GM12878 (cell line): Measurements from ENCODE around the gene MEI1. TPM values are rescaled to one million over a fixed set of nuclear protein-coding genes. Genes with fewer than 3 reads are reported as not detected.

ENCODE experiments used
- ATAC-seq: fragments of 200-7000 bp; cut with Tn5 transposase; 3 replicates; pipeline ENCODE4 v1.9.1; 2020; ENCODE audit warnings: mild to moderate bottlenecking, moderate library complexity
- BruUV-seq: library from RNA; stranded (reverse); fragments of 400-500 nt; replicated peaks from 2 replicates; lab custom pipeline; 2021; lab: Mats Ljungman, UMichigan
- CTCF ChIA-PET: fragments of 300-600 bp; sonication (Branson Sonifier 250); formaldehyde crosslinking; extraction: SDS; loops from one replicate; lab custom pipeline; 2021; ENCODE audit warnings: inconsistent platforms; lab: Yijun Ruan, JAX
- POLR2A ChIA-PET: fragments of 350-600 bp; formaldehyde crosslinking; extraction: SDS; loops from one replicate; lab custom pipeline; 2021; ENCODE audit warnings: inconsistent platforms; lab: Charles Lee
- RAD21 ChIA-PET: fragments of 300-600 bp; sonication (Branson Sonifier 250); formaldehyde crosslinking; loops from one replicate; lab custom pipeline; 2023; ENCODE audit warnings: antibody characterized with exemption; ENCODE audit not compliant: unreplicated experiment; lab: Charles Lee
- SMC1A ChIA-PET: fragments of 300-600 bp; sonication (Branson Sonifier 250); formaldehyde crosslinking; loops from one replicate; lab custom pipeline; 2023; ENCODE audit not compliant: unreplicated experiment, uncharacterized antibody; lab: Charles Lee
- DNase-seq: peaks from one replicate; pipeline ENCODE4 v3.0.0-alpha.2; 2011; ENCODE audit warnings: low read depth, low spot score
- FAIRE-seq: peaks from 3 replicates; lab custom pipeline; 2011; peaks lifted over from hg19 to GRCh38; lab: Jason Lieb, UNC
- H2AFZ ChIP-seq: 2 replicates; pipeline ENCODE4 v1.6.0; 2011; ENCODE audit warnings: low read depth, low read length, control low read depth; ENCODE audit not compliant: control insufficient read depth
- H3K27ac ChIP-seq: 2 replicates; pipeline ENCODE4 v1.5.1; 2011; ENCODE audit warnings: control low read depth; ENCODE audit not compliant: control insufficient read depth, insufficient read depth
- H3K27me3 ChIP-seq, 2 experiments: replicated peaks in 1 of 2; 2 replicates each; pipeline versions ENCODE4 v1.6.0 to v1.6.1; 2011; ENCODE audit warnings: low read length in 1 of 2; ENCODE audit not compliant: control insufficient read depth in 2 of 2, insufficient read depth in 2 of 2
- H3K36me3 ChIP-seq, 2 experiments: 2 replicates each; pipeline ENCODE4 v1.5.1; 2011; ENCODE audit warnings: low read length in 1 of 2; ENCODE audit not compliant: control insufficient read depth in 2 of 2, insufficient read depth in 2 of 2
- H3K4me1 ChIP-seq: 2 replicates; pipeline ENCODE4 v1.6.1; 2011; ENCODE audit warnings: mild to moderate bottlenecking, low read length, moderate library complexity, mixed read lengths; ENCODE audit not compliant: control insufficient read depth, insufficient read depth
- H3K4me2 ChIP-seq: 2 replicates; pipeline ENCODE4 v1.6.0; 2011; ENCODE audit warnings: control low read depth; ENCODE audit not compliant: control insufficient read depth, insufficient read depth
- H3K4me3 ChIP-seq: fragments of 200-600 bp; sonication (generic); 2 replicates; pipeline ENCODE4 v1.5.1; 2016
- H3K79me2 ChIP-seq: 2 replicates; pipeline ENCODE4 v1.6.0; 2011; ENCODE audit warnings: low read length; ENCODE audit not compliant: control insufficient read depth, insufficient read depth
- H3K9ac ChIP-seq: 2 replicates; pipeline ENCODE4 v1.8.0; 2011; ENCODE audit warnings: low read length, control low read depth, mixed read lengths; ENCODE audit not compliant: control insufficient read depth, insufficient read depth
- H3K9me3 ChIP-seq: replicated peaks from 3 replicates; pipeline ENCODE4 v1.5.1; 2011; ENCODE audit warnings: mild to moderate bottlenecking, low read length; ENCODE audit not compliant: control insufficient read depth, insufficient read depth
- H4K20me1 ChIP-seq: 2 replicates; pipeline ENCODE4 v1.6.0; 2011; ENCODE audit not compliant: control insufficient read depth, insufficient read depth
- ATF7 ChIP-seq: fragments of 450-650 bp; IDR thresholded peaks from 2 replicates; pipeline ENCODE4 v1.6.1; 2016; ENCODE audit warnings: low read depth, mild to moderate bottlenecking
- GATAD2B ChIP-seq: fragments of 450-650 bp; conservative IDR thresholded peaks from 2 replicates; pipeline ENCODE4 v1.6.1; 2017; ENCODE audit warnings: low read depth, mild to moderate bottlenecking, moderate library complexity
- KLF5 ChIP-seq: fragments of 450-650 bp; IDR thresholded peaks from 2 replicates; pipeline ENCODE4 v1.6.1; 2014; ENCODE audit warnings: mild to moderate bottlenecking; ENCODE audit not compliant: partially characterized antibody
- LARP7 ChIP-seq: fragments of 450-650 bp; IDR thresholded peaks from 2 replicates; pipeline ENCODE4 v1.6.1; 2017; ENCODE audit warnings: mild to moderate bottlenecking
- MTA2 ChIP-seq: fragments of 450-650 bp; IDR thresholded peaks from 2 replicates; pipeline ENCODE4 v1.6.1; 2016; ENCODE audit warnings: low read depth, mild to moderate bottlenecking, moderate library complexity
- MTA3 ChIP-seq: IDR thresholded peaks from 2 replicates; pipeline ENCODE4 v1.6.1; 2012; ENCODE audit warnings: low read length, inconsistent platforms, borderline replicate concordance
- NFIC ChIP-seq: IDR thresholded peaks from 2 replicates; pipeline ENCODE4 v1.6.1; 2012; ENCODE audit warnings: low read depth, mild to moderate bottlenecking, inconsistent platforms, low read length, moderate library complexity
- SMC3 ChIP-seq: IDR thresholded peaks from 2 replicates; pipeline ENCODE4 v1.6.1; 2011; ENCODE audit warnings: low read length, improper control_type of control experiment, borderline replicate concordance
- SP1 ChIP-seq: IDR thresholded peaks from one replicate; pipeline ENCODE4 v1.6.1; 2011; ENCODE audit warnings: low read depth, low read length
- SRF ChIP-seq, 2 experiments: IDR thresholded peaks; 2 replicates each; pipeline ENCODE4 v1.6.1; 2011; ENCODE audit warnings: low read depth in 2 of 2, low read length in 2 of 2, mild to moderate bottlenecking in 1 of 2, moderate library complexity in 1 of 2
- SUPT20H ChIP-seq: IDR thresholded peaks from 2 replicates; pipeline ENCODE4 v1.6.1; 2011; ENCODE audit warnings: low read depth, mild to moderate bottlenecking, low read length, moderate library complexity, borderline replicate concordance; ENCODE audit not compliant: control insufficient read depth
- TBL1XR1 ChIP-seq: IDR thresholded peaks from 2 replicates; pipeline ENCODE4 v1.6.1; 2012; ENCODE audit warnings: low read depth, low read length, improper control_type of control experiment
- WGBS: methylation state at CpG from one replicate; pipeline ENCODE4 v1.1.6; 2016; ENCODE audit warnings: low lambda C conversion rate; ENCODE audit not compliant: insufficient replicate concordance, insufficient coverage; ENCODE audit errors: missing lambda C conversion rate; 5-methylcytosine and 5-hydroxymethylcytosine counted together
- in situ Hi-C: fragments of 300-500 bp; cut with MboI; formaldehyde crosslinking; loops from 9 replicates; pipeline ENCODE4 v1.14.3; 2018; ENCODE audit warnings: mixed read lengths
- intact Hi-C: fragments of 100-400 bp; cut with micrococcal nuclease; formaldehyde crosslinking; loops from one replicate; pipeline ENCODE4 v1.14.2; 2022; ENCODE audit not compliant: unreplicated experiment
- polyA plus RNA-seq, 11 experiments: library from polyadenylated mRNA; depleted of rRNA in 4 of 11; unstranded in 6 of 11; stranded (reverse) in 5 of 11; fragments of >200 nt; fragmentation: Nextera tagmentation in 4 of 11; fragmentation: Illumina TruSeq in 1 of 11; extraction: Ambion mirVana in 4 of 11; extraction: Trizol in 1 of 11; gene quantifications; 1 replicate in 1 of 11; 2 replicates in 10 of 11; pipeline versions ENCODE4 v1.2.1 to v1.2.3, GENCODE V29; 2011 to 2016; ENCODE audit warnings: inconsistent platforms in 2 of 11, missing spikeins in 2 of 11, low read depth in 1 of 11
- total RNA-seq, 4 experiments: library from RNA; depleted of rRNA in 3 of 4; stranded (reverse); fragments of >200 nt in 3 of 4; fragmentation: Illumina TruSeq in 1 of 4; extraction: Trizol in 1 of 4; gene quantifications; 2 replicates each; pipeline versions ENCODE4 v1.2.1 to v1.2.3, GENCODE V29; 2013 to 2021
- TF ChIP-seq, protein P1 (sequence below): fragments of 450-650 bp; IDR thresholded peaks from 2 replicates; pipeline ENCODE4 v1.6.1; 2018; ENCODE audit warnings: mild to moderate bottlenecking, low read depth, moderate library complexity; ENCODE audit not compliant: partially characterized antibody
- TF ChIP-seq, protein P2 (sequence below): IDR thresholded peaks from 2 replicates; pipeline ENCODE4 v1.6.1; 2011; ENCODE audit warnings: low read depth, low read length, improper control_type of control experiment, borderline replicate concordance

Gene MEI1
- total and polyA plus RNA-seq, 10 of the 15 experiments (the other 5 are each of a cell fraction or from before 2014, with no cell fraction given) = 27.9 to 48.9 (median 35.8) TPM

GRCh38 chr22:41798736-41799135 lies 99.4 kb downstream of the MEI1 start (continued):
- no peak for TF ChIP-seq SUPT20H
- TF ChIP-seq SRF (IDR thresholded peaks at IDR 0.05; ENCODE audit: low read depth in 2 of 2, low read length in 2 of 2) = no peak
- no peak for TF ChIP-seq SMC3
- TF ChIP-seq KLF5 = no peak

DNA sequence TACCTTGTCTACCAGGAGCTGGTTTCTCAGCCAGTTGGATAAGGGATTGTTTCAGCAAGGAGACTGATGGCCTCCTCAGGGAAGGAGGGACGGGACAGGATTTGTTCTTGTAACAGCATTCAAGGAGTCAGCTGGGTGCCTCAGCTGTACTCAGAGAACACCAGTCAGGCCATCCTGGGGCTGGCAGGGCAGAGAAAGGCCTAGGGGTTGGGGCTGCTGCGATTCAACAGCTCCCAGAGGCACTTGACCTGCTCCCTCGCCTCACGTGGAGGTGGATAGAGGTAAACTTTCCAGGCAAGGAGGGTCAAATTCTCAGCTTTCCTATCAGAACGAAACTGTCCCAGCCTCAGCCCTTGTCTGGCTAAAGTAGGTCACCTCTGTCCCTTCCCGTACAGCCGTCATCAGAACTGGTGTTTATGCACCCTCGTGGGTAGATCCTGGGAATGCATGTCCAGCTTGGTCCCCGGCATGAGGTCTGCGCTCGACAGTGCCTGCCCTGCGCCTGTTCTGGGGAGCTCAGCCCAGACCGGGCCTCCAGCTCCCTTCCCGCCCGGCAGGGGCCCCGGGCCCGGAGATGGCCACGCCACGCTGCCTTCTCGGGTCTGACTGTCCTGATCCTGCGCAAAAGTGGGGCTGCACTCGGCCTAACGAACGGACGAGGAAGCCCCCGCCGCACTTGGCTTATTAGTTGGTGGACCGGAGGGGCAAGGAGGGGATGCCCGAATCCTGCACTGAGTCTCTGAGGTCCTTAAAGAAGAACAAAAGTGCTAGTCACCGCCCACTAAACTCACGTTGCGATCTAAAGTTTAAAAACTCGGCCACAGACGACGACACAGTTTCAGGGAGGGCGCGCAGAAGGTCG lies 100.4 kb downstream of the MEI1 start:
- POLR2A ChIA-PET = interaction anchor here (0.6 to 5.3 kb wide), 42 partner anchors 8 to 494 kb away, joined by 3 to 172 read pairs (median 5); partner anchors contain the start of genes CENPM, MEI1, PMM1 and SHISA8
- H3K4me3 ChIP-seq = peak overlapping the region; percentile 83
- peak; percentile 39 for ATAC-seq
- intact Hi-C loops (loop anchor here (5.0 kb wide), 1 partner anchor 102 kb away; the partner anchor contains the start of gene MEI1), in situ Hi-C loops (no loop called here)
- RAD21 ChIA-PET = interaction anchor here (0.9 to 5.6 kb wide), 15 partner anchors 15 to 140 kb away, joined by 3 to 56 read pairs (median 6); partner anchors contain the start of genes MEI1, SREBF2 and TNFRSF13C
- TSS peak; percentile 93 for BruUV-seq
- no peak for DNase-seq
- no peaks in the 10 kb centered on the region; a peak in 1 of 4 replicates for H3K36me3 ChIP-seq
- peaks cover 38% of the 10 kb centered on the region for H3K79me2 ChIP-seq
- no peaks in the 10 kb centered on the region for H3K27me3 ChIP-seq
- H3K4me2 ChIP-seq = peak overlapping the region; percentile 90
- FAIRE-seq = no peak
- H3K4me1 ChIP-seq = peaks cover 15% of the 10 kb centered on the region
- peak overlapping the region; percentile 94 for H3K9ac ChIP-seq
- TF ChIP-seq SP1 (no peak), TBL1XR1 (no peak), ATF7 (peak; percentile 30; the same call in 1 of the 2 replicates), MTA3 (0 out of 2 replicates have a peak, but pooled peaks have one; percentile 25), LARP7 (0 out of 2 replicates have a peak, but pooled peaks have one; percentile 14), MTA2 (peak; percentile 39; the same call in 1 of the 2 replicates), GATAD2B (peak; percentile 3; the same call in 1 of the 2 replicates), NFIC (0 out of 2 replicates have a peak, but pooled peaks have one; percentile 20)
- TF ChIP-seq, protein P1, sequence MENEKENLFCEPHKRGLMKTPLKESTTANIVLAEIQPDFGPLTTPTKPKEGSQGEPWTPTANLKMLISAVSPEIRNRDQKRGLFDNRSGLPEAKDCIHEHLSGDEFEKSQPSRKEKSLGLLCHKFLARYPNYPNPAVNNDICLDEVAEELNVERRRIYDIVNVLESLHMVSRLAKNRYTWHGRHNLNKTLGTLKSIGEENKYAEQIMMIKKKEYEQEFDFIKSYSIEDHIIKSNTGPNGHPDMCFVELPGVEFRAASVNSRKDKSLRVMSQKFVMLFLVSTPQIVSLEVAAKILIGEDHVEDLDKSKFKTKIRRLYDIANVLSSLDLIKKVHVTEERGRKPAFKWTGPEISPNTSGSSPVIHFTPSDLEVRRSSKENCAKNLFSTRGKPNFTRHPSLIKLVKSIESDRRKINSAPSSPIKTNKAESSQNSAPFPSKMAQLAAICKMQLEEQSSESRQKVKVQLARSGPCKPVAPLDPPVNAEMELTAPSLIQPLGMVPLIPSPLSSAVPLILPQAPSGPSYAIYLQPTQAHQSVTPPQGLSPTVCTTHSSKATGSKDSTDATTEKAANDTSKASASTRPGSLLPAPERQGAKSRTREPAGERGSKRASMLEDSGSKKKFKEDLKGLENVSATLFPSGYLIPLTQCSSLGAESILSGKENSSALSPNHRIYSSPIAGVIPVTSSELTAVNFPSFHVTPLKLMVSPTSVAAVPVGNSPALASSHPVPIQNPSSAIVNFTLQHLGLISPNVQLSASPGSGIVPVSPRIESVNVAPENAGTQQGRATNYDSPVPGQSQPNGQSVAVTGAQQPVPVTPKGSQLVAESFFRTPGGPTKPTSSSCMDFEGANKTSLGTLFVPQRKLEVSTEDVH = peak; percentile 38
- TF ChIP-seq, protein P2, sequence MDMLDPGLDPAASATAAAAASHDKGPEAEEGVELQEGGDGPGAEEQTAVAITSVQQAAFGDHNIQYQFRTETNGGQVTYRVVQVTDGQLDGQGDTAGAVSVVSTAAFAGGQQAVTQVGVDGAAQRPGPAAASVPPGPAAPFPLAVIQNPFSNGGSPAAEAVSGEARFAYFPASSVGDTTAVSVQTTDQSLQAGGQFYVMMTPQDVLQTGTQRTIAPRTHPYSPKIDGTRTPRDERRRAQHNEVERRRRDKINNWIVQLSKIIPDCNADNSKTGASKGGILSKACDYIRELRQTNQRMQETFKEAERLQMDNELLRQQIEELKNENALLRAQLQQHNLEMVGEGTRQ = no peak
- CTCF ChIA-PET = interaction anchor here (0.6 to 4.0 kb wide), 22 partner anchors 9 to 144 kb away, joined by 3 to 63 read pairs (median 4); partner anchors contain the start of genes MEI1 and SNU13
- peak overlapping the region; percentile 73 for H2AFZ ChIP-seq
- peak overlapping the region; percentile 82 for H3K27ac ChIP-seq
- H4K20me1 ChIP-seq = no peaks in the 10 kb centered on the region
- H3K9me3 ChIP-seq = no peaks in the 10 kb centered on the region
- WGBS = 5% methylated on average over 38 of the region's 38 CpGs
- SMC1A ChIA-PET = interaction anchor here (0.9 to 4.6 kb wide), 21 partner anchors 8 to 144 kb away, joined by 3 to 57 read pairs (median 6); partner anchors contain the start of genes MEI1 and SREBF2
